SK-N-SH (cell line): Measurements from ENCODE around the gene C3orf20.

Experiments used
- CTCF ChIP-seq: fragments of 200-600 bp; sonication (generic); IDR thresholded peaks from 2 replicates; pipeline ENCODE4 v1.6.1; 2017; ENCODE audit warnings: antibody characterized with exemption, mild to moderate bottlenecking, moderate library complexity
- EZH2phosphoT487 ChIP-seq: fragments of 200-600 bp; sonication (generic); IDR thresholded peaks from 2 replicates; pipeline ENCODE4 v1.6.1; 2017; ENCODE audit warnings: low read depth, mixed run types, mild to moderate bottlenecking, antibody characterized with exemption, moderate library complexity, borderline replicate concordance
- MXI1 ChIP-seq: IDR thresholded peaks from 2 replicates; pipeline ENCODE4 v1.6.1; 2012; ENCODE audit warnings: mild to moderate bottlenecking, low read depth, low read length, improper control_type of control experiment
- TCF12 ChIP-seq: IDR thresholded peaks from 2 replicates; pipeline ENCODE4 v1.4.0; 2012
- USF1 ChIP-seq: IDR thresholded peaks from 2 replicates; pipeline ENCODE4 v1.4.0; 2012; ENCODE audit warnings: low read depth, borderline replicate concordance
- TF ChIP-seq, protein P1 (sequence below): IDR thresholded peaks from 2 replicates; pipeline ENCODE4 v1.4.0; 2012; ENCODE audit warnings: low read depth, borderline replicate concordance
- TF ChIP-seq, protein P2 (sequence below): fragments of 150-350 bp; IDR thresholded peaks from 2 replicates; pipeline ENCODE4 v1.6.1; 2017; ENCODE audit warnings: antibody characterized with exemption, low read length, low read depth, borderline replicate concordance
- TF ChIP-seq, protein P3 (sequence below): fragments of 150-350 bp; IDR thresholded peaks from 2 replicates; pipeline ENCODE4 v1.6.1; 2016; ENCODE audit warnings: mild to moderate bottlenecking, low read depth, low read length

DNA sequence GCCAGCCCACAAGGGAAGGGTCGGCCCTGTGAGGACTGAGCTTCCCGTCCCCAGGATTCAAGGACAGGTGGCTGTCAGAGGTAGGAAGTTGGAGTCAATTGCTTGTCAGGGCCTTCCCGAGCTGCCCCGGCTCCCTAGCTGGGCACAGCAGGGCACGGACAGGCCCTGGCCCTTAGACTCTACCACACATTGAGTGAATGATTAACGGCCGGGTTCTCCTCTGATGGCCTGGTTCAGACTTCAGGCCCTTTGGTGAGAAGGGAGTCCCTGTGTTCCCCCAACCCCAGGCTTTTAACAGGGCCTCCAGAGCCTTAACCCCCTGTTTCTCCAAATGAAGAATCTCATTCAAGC, 127.4 kb downstream of the C3orf20 start:
- TF ChIP-seq CTCF (no peak), MXI1 (no peak), EZH2phosphoT487 (no peak), TCF12 (no peak), USF1 (no peak)
- TF ChIP-seq, protein P1, sequence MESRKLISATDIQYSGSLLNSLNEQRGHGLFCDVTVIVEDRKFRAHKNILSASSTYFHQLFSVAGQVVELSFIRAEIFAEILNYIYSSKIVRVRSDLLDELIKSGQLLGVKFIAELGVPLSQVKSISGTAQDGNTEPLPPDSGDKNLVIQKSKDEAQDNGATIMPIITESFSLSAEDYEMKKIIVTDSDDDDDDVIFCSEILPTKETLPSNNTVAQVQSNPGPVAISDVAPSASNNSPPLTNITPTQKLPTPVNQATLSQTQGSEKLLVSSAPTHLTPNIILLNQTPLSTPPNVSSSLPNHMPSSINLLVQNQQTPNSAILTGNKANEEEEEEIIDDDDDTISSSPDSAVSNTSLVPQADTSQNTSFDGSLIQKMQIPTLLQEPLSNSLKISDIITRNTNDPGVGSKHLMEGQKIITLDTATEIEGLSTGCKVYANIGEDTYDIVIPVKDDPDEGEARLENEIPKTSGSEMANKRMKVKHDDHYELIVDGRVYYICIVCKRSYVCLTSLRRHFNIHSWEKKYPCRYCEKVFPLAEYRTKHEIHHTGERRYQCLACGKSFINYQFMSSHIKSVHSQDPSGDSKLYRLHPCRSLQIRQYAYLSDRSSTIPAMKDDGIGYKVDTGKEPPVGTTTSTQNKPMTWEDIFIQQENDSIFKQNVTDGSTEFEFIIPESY, result no peak
- TF ChIP-seq, protein P2, sequence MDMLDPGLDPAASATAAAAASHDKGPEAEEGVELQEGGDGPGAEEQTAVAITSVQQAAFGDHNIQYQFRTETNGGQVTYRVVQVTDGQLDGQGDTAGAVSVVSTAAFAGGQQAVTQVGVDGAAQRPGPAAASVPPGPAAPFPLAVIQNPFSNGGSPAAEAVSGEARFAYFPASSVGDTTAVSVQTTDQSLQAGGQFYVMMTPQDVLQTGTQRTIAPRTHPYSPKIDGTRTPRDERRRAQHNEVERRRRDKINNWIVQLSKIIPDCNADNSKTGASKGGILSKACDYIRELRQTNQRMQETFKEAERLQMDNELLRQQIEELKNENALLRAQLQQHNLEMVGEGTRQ, result no peak
- TF ChIP-seq, protein P3, sequence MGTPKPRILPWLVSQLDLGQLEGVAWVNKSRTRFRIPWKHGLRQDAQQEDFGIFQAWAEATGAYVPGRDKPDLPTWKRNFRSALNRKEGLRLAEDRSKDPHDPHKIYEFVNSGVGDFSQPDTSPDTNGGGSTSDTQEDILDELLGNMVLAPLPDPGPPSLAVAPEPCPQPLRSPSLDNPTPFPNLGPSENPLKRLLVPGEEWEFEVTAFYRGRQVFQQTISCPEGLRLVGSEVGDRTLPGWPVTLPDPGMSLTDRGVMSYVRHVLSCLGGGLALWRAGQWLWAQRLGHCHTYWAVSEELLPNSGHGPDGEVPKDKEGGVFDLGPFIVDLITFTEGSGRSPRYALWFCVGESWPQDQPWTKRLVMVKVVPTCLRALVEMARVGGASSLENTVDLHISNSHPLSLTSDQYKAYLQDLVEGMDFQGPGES, result no peak
